UCSD-AML1 (cell line): ENCODE results near the gene CD99.

Experiments used
- DNase-seq: peaks from one replicate; lab custom pipeline; 2025; ENCODE audit not compliant: unreplicated experiment; lab: John Stamatoyannopoulos, UW

The CD99 gene

GRCh38 chrX:2697741-2698299 lies 6.7 kb downstream of the CD99 start:
- DNase-seq: no peak

DNA sequence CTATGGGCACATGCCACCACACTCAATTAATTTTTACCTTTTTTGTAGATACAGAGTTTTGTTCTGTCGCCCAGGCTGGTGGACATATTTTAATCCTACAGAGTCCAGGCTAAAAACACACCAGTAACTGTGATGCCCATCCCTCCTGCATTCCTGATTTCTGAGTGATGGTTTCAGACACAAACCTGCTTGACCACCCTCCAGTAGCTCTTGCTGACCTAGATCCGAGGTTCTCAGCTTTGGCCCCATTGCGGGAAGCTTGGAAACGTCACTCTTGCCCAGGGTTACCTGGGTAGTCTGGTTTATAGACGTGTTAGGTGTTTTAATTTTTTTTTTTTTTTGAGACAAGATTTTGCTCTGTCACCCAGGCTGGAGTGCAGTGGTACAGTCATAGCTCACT lies 7.5 kb downstream of the CD99 start:
- DNase-seq: no peak

GRCh38 chrX:2699959-2700358 lies 8.9 kb downstream of the CD99 start:
- no peak for DNase-seq

GRCh38 chrX:2700405-2701320 lies 9.6 kb downstream of the CD99 start:
- no peak for DNase-seq

DNA sequence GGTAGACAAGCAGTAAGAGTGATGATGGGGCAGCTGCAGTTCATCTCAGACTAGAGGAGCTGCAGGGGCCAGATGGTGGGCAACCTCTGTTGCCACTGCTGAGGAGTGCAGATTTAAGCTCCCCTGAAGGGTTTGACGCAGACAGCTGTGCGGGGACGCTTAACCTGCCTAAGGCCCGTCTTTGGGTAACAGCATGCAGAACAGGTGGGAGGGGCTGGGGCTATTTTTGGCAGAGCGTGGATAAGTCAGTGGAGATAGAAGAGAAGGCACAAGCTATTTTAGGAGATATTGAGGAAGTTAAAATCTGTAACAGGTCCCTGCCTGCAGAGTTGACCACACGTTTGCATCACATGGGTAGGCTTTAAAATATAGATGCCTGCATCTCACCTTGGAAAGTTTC lies 10.5 kb downstream of the CD99 start:
- DNase-seq: no peak

DNA sequence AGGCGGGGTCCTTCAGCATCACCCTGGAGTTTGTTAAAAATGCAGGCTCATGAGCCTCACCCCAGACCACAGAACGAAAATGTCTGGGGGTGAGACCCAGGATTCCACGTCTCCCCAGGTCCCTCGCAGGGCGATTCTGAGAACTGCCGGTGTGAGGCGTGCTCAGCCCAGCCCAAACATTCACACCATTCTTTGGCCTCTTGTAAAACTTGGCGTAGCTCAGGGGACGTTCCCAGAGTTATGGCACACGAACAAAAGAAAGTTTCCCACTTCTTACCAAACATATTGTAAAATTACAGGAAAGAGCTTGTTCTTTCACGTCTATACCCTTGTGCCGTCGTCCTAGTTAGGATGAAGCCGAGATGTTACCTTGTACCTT lies 12.9 kb downstream of the CD99 start:
- no peak for DNase-seq

DNA sequence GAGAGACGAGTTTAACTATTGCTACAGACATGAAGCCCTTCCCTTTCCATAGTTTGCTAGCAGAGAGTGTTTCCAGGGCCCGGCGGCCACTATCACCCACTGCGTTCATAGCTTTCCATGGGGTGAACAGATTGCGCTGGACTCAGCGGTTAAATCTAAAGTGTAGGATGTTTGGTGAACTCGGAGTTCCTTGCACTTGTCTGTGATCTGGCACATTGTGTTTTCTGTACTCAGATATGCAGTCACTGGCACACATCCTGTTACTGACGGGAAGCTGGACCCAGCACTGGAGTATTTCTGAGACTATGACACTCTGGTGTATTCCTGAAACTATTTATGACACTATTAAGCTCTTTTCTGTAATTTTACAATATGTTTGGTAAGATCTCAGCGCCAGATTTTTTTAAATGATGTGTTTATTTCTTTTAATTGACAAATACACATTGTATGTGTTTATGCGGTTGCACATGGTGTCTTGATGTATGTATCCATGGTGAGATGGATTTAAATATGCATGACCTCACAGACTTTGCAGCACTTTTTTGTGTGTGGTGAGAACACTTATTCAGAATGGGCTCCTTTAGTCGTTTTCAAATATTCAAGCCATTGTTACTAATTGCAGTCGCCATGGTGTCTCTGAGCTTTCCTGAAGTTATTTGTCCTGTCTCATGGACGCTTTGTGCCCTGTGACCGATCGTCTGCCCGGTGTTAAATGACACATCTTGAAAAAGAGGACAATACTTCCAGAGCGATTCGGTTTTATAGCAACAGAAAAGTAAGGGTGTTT lies 14.1 kb downstream of the CD99 start:
- no peak for DNase-seq

DNA sequence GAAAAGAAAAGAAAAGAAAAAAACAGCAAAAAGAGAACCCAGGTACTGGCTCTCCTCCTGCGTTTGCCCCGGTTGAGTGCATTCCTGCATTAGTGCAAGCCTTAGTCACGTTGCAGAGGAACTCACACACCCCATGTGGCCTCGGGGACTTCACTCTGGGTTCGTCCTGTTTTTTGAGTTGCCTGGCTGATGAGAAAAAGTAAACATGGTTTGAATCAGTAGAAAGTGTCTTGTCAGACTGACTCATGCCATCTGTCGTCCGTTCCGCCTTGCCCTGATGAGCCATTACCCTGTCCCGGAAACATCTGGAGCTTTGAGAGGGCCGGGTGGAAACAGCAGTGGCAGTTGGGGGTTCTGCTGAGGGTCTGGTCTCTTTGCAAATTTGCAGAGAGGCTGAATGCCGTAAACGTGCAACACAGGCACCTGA lies 16.3 kb downstream of the CD99 start:
- no peak for DNase-seq

DNA sequence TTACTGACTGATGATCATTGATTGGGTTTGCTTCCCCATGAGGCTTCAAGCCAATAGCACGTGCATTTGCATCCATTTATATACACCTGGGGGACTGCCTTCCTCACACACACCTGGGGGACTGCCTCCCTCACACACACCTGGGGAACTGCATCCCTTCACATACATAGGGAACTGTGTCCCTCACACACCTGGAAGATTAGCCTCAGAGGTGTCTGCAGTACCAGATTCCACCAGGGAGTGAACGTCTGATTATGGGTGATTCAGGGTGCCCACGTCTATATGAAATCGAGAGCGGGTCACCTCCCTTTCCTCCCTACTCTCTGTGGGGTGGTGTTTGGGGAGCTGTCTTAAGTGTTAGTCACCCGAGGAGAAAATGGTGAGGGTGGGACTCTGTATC lies 16.9 kb downstream of the CD99 start:
- DNase-seq: no peak

GRCh38 chrX:2708592-2709188 lies 17.6 kb downstream of the CD99 start:
- no peak for DNase-seq

DNA sequence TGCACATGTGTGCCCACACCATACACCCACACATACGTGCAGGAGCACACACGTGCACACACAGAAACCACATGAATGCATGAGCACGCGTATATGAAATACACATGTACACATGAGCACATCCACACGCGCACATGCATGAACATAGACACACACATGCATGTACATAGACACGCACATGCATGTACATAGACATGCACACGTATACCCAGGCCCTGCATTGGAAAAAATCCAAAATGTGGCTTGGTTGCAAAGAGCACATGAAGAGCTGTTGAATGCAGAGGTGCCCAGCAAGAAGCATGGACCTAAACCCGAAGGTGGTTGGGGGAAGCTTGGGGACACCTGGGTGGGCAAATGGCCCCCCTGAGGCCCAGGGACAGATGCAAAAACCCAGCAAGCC lies 18.5 kb downstream of the CD99 start:
- DNase-seq: no peak

GRCh38 chrX:2710041-2710840 lies 19.1 kb downstream of the CD99 start:
- no peak for DNase-seq

DNA sequence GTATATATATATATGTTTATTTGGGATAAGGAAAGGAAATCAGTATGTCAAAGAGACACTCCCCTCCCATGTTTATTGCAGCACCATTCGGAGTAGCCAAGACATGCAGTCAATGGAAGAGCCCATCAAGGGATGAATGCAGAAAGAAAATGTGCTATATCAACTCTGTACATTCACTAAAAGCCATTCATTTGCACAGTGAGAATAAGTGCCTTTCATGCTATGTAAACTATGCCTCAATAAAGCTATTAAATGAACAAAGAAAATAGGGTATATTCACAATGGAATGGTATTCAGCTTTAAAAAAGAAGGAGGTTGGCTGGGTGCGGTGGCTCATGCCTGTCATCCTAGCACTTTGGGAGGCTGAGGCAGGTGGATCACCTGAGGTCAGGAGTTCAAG lies 20.3 kb downstream of the CD99 start:
- DNase-seq: no peak

- no peak for DNase-seq
Measured at GRCh38 chrX:2712428-2712827, 21.3 kb downstream of the CD99 start.

DNA sequence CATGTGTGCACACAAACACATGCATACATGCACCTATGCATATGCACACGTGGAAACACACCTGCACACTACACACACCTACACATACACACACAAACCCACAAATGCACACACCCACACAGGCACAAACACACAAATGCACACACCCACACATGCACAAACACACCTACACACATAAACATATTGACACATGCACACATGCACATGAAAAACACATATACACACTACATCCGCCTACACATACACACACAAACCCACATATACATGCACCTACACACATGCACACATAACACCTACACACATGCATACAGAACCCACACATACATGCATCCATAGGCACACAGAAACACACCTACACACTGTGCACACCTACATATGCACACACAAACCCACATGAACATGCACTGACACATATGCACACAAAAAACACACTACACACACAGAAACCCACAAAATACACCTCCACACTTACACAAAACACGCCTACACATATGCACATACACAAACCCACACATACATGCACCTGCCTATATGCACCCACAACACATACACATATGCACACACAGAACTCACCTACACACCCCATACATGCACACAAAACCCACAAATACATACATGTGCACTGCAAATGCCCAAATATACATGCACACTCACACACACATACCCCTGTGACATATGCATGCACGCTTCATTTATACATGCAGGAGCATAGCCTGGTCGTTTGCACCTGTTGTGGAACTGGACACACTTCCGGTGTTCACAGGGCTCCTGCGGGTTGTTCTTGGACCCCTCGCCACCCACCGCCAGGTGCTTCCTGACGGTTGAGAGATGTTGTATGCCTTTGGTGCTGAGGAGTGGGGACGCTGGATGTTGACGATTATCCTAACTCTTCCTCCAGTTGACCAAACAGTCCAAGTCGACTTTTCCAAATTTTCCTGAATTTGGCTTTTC lies 22.1 kb downstream of the CD99 start:
- DNase-seq: no peak

GRCh38 chrX:2714551-2714950 lies 23.5 kb downstream of the CD99 start:
- DNase-seq: no peak

DNA sequence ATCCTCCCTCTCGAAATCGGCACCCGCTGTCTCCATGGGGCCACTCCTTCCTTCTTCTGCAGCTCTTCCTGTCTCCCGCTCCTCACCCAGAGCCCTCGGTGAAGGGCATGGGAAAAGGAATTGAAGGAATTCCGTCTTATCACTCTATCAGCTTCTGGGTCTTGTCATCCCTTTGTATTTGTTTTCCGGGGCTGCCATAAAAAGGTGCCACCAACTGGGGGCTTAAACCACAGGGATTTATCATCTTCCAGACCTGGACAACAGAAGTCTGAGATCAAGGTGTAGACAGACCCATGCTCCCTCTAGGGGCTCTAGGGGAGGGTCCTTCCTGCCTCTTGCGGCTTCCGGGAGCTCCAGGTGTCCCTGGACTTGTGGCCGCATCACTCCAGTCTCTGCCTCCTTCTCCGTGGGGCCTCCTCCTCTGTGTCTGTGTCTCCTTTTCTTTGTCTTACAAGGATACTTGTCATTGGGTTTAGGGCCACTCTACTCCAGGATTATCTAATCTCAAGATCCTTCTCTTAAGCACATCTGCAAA lies 24.0 kb downstream of the CD99 start:
- DNase-seq: no peak

- DNase-seq: no peak
Measured at GRCh38 chrX:2717312-2717711, 26.2 kb downstream of the CD99 start.

- no peak for DNase-seq
Measured at GRCh38 chrX:2718821-2719220, 27.7 kb downstream of the CD99 start.
